NCI-H460 (cell line): Measurements from ENCODE around the gene AR. TPM values are rescaled to one million over a fixed set of nuclear protein-coding genes. Genes with fewer than 3 reads are reported as not detected.

ENCODE experiments used
- DNase-seq: peaks from one replicate; pipeline ENCODE4 v3.0.0-alpha.2; 2016; ENCODE audit warnings: low read depth; ENCODE audit errors: extremely low read depth
- total RNA-seq: library from RNA; depleted of rRNA; stranded (reverse); fragments of >200 nt; shearing (Covaris generic); gene quantifications from 2 replicates; pipeline ENCODE4 v1.2.3, GENCODE V29; 2014

AR gene
- total RNA-seq, 1 experiment from 2014 or later = 8.0 TPM

- no peak for DNase-seq
Observed at GRCh38 chrX:67563469-67564448, 19.9 kb downstream of the AR start.

GRCh38 chrX:67564475-67564874 lies 20.7 kb downstream of the AR start:
- no peak for DNase-seq

GRCh38 chrX:67568769-67569168 lies 24.9 kb downstream of the AR start:
- DNase-seq = no peak

- DNase-seq = no peak
Observed at GRCh38 chrX:67570839-67571238, 27.0 kb downstream of the AR start.

- no peak for DNase-seq
Observed at GRCh38 chrX:67574696-67575095, 30.9 kb downstream of the AR start.

GRCh38 chrX:67582436-67582835 lies 38.6 kb downstream of the AR start:
- no peak for DNase-seq

GRCh38 chrX:67583171-67583570 lies 39.4 kb downstream of the AR start:
- DNase-seq = no peak

GRCh38 chrX:67585401-67585800 lies 41.6 kb downstream of the AR start:
- DNase-seq = no peak

GRCh38 chrX:67587946-67588624 lies 44.3 kb downstream of the AR start:
- no peak for DNase-seq

- no peak for DNase-seq
Observed at GRCh38 chrX:67596839-67597790, 53.3 kb downstream of the AR start.

- no peak for DNase-seq
Observed at GRCh38 chrX:67599532-67599931, 55.7 kb downstream of the AR start.

GRCh38 chrX:67601771-67602170 lies 58.0 kb downstream of the AR start:
- no peak for DNase-seq

GRCh38 chrX:67604979-67605703 lies 61.3 kb downstream of the AR start:
- DNase-seq = no peak

GRCh38 chrX:67607466-67607865 lies 63.6 kb downstream of the AR start:
- DNase-seq = no peak

GRCh38 chrX:67610282-67610681 lies 66.5 kb downstream of the AR start:
- no peak for DNase-seq

GRCh38 chrX:67612231-67612630 lies 68.4 kb downstream of the AR start:
- DNase-seq = no peak

- DNase-seq = no peak
Observed at GRCh38 chrX:67613366-67613765, 69.5 kb downstream of the AR start.

- DNase-seq = no peak
Observed at GRCh38 chrX:67613996-67614395, 70.2 kb downstream of the AR start.

- DNase-seq = peak; percentile 45
Observed at GRCh38 chrX:67614423-67614822, 70.6 kb downstream of the AR start.

GRCh38 chrX:67619253-67619652 lies 75.4 kb downstream of the AR start:
- DNase-seq = peak; percentile 24
